Umbilical cord (tissue), 2 donors: ENCODE measurements around the gene USO1. TPM values are rescaled to one million over a fixed set of nuclear protein-coding genes. Genes with fewer than 3 reads are reported as not detected.
"Not testable (repeated sequence)": the region's sequence is repeated elsewhere in the genome, so short reads cannot be mapped to it uniquely, and the experiment has no call there.

Experiments used
- DNase-seq: peaks from one replicate; pipeline ENCODE4 v3.0.0-alpha.2; 2015; ENCODE audit warnings: low spot score
- total RNA-seq: library from RNA; depleted of rRNA; stranded (reverse); fragments of >200 nt; gene quantifications from one replicate; pipeline ENCODE4 v1.2.3, GENCODE V29; 2014; ENCODE audit warnings: low replicate concordance; ENCODE audit not compliant: insufficient read depth

USO1 gene
- total RNA-seq = 136 TPM

- peak; percentile 99 for DNase-seq
Measured at GRCh38 chr4:75724066-75724866, at the start of gene USO1. USO1 (plus strand) TSS chr4:75724577; CDS start chr4:75724820, 243 bp downstream.

- DNase-seq = no peak
Measured at GRCh38 chr4:75675004-75675531, 49.3 kb upstream of the USO1 start.

- DNase-seq = no peak
Measured at GRCh38 chr4:75678473-75678872, 45.9 kb upstream of the USO1 start.

- DNase-seq = no peak
Measured at GRCh38 chr4:75678965-75679364, 45.4 kb upstream of the USO1 start.

GRCh38 chr4:75679876-75680575, 44.4 kb upstream of the USO1 start:
- no peak for DNase-seq

- DNase-seq = no peak
Measured at GRCh38 chr4:75683482-75684155, 40.8 kb upstream of the USO1 start.

GRCh38 chr4:75685546-75686189, 38.7 kb upstream of the USO1 start:
- DNase-seq = no peak

- DNase-seq = no peak
Measured at GRCh38 chr4:75686346-75686745, 38.0 kb upstream of the USO1 start.

- DNase-seq = not testable (repeated sequence)
Measured at GRCh38 chr4:75687125-75687524, 37.3 kb upstream of the USO1 start.

GRCh38 chr4:75692066-75692465, 32.3 kb upstream of the USO1 start:
- DNase-seq = not testable (repeated sequence)

- peak; percentile 13 for DNase-seq
Measured at GRCh38 chr4:75696071-75696470, 28.3 kb upstream of the USO1 start.

- no peak for DNase-seq
Measured at GRCh38 chr4:75696581-75696980, 27.8 kb upstream of the USO1 start.

- DNase-seq = no peak
Measured at GRCh38 chr4:75698162-75698962, 26.0 kb upstream of the USO1 start.

- DNase-seq = no peak
Measured at GRCh38 chr4:75698963-75699228, 25.5 kb upstream of the USO1 start.

GRCh38 chr4:75699299-75699698, 25.1 kb upstream of the USO1 start:
- DNase-seq = no peak

- DNase-seq = peak; percentile 69
Measured at GRCh38 chr4:75702919-75703411, 21.4 kb upstream of the USO1 start.

GRCh38 chr4:75705198-75705977, 19.0 kb upstream of the USO1 start:
- no peak for DNase-seq

- no peak for DNase-seq
Measured at GRCh38 chr4:75708218-75708691, 16.1 kb upstream of the USO1 start.

GRCh38 chr4:75710246-75710645, 14.1 kb upstream of the USO1 start:
- DNase-seq = no peak

GRCh38 chr4:75714011-75714410, 10.4 kb upstream of the USO1 start:
- no peak for DNase-seq
